Neural progenitor cell (in vitro differentiated cells): ENCODE data around the gene RASEF. TPM values are rescaled to one million over a fixed set of nuclear protein-coding genes. Genes with fewer than 3 reads are reported as not detected.

Experiments used
- DNase-seq: peaks from one replicate; pipeline ENCODE4 v3.0.0-alpha.2; 2016; ENCODE audit warnings: low spot score
- H2AFZ ChIP-seq: fragments of 200-600 bp; sonication (generic); replicated peaks from 2 replicates; pipeline ENCODE4 v1.6.1; 2016; ENCODE audit warnings: antibody characterized with exemption
- H3F3A ChIP-seq: fragments of 200-600 bp; sonication (generic); 2 replicates; pipeline ENCODE4 v1.6.1; 2016; ENCODE audit warnings: antibody characterized with exemption, low read depth
- H3K27ac ChIP-seq: fragments of 200-600 bp; sonication (generic); 2 replicates; pipeline ENCODE4 v1.5.1; 2016; ENCODE audit warnings: mild to moderate bottlenecking
- H3K27me3 ChIP-seq: fragments of 200-600 bp; sonication (generic); 2 replicates; pipeline ENCODE4 v1.6.1; 2016; ENCODE audit warnings: mild to moderate bottlenecking, moderate library complexity
- H3K36me3 ChIP-seq: fragments of 200-600 bp; sonication (generic); 2 replicates; pipeline ENCODE4 v1.5.1; 2016
- H3K4me1 ChIP-seq: fragments of 200-600 bp; sonication (generic); 2 replicates; pipeline ENCODE4 v1.6.1; 2016; ENCODE audit warnings: mixed run types
- H3K4me2 ChIP-seq: fragments of 200-600 bp; sonication (generic); 2 replicates; pipeline ENCODE4 v1.6.1; 2016
- H3K4me3 ChIP-seq: fragments of 200-600 bp; sonication (generic); 2 replicates; pipeline ENCODE4 v1.5.1; 2016
- H3K79me2 ChIP-seq: fragments of 200-600 bp; sonication (generic); 2 replicates; pipeline ENCODE4 v1.6.1; 2016; ENCODE audit warnings: low read depth
- H3K9ac ChIP-seq: fragments of 200-600 bp; sonication (generic); 2 replicates; pipeline ENCODE4 v1.6.1; 2016
- H3K9me3 ChIP-seq: fragments of 200-600 bp; sonication (generic); 2 replicates; pipeline ENCODE4 v1.5.1; 2016; ENCODE audit warnings: low read depth
- H4K20me1 ChIP-seq: fragments of 200-600 bp; sonication (generic); 2 replicates; pipeline ENCODE4 v1.6.1; 2016; ENCODE audit warnings: low read depth
- H3K27ac Mint-ChIP-seq: 3 replicates; pipeline ENCODE4 v1.8.0; 2021; ENCODE audit warnings: mixed read lengths
- H3K27me3 Mint-ChIP-seq: 2 replicates; pipeline ENCODE4 v1.8.0; 2022; ENCODE audit warnings: low read depth, mild to moderate bottlenecking, inconsistent platforms, moderate library complexity, mixed read lengths; ENCODE audit not compliant: insufficient read depth
- H3K36me3 Mint-ChIP-seq: 3 replicates; pipeline ENCODE4 v1.8.0; 2021; ENCODE audit warnings: mixed read lengths
- H3K4me1 Mint-ChIP-seq: 3 replicates; pipeline ENCODE4 v1.8.0; 2021; ENCODE audit warnings: mixed read lengths
- H3K4me3 Mint-ChIP-seq: 3 replicates; pipeline ENCODE4 v1.8.0; 2021; ENCODE audit warnings: mild to moderate bottlenecking, moderate library complexity, mixed read lengths
- H3K9me3 Mint-ChIP-seq: 3 replicates; pipeline ENCODE4 v1.8.0; 2020; ENCODE audit warnings: mixed read lengths
- EZH2 ChIP-seq: fragments of 200-600 bp; sonication (generic); IDR thresholded peaks from 2 replicates; pipeline ENCODE4 v1.6.1; 2017; ENCODE audit warnings: antibody characterized with exemption, mild to moderate bottlenecking, moderate library complexity
- EZH2phosphoT487 ChIP-seq: fragments of 200-600 bp; sonication (generic); IDR thresholded peaks from 2 replicates; pipeline ENCODE4 v1.6.1; 2017; ENCODE audit warnings: antibody characterized with exemption
- total RNA-seq: library from RNA; depleted of rRNA; stranded (reverse); fragments of >200 nt; gene quantifications from 2 replicates; pipeline ENCODE4 v1.2.3, GENCODE V29; 2015; ENCODE audit warnings: low replicate concordance
- TF ChIP-seq, protein P1 (sequence below): fragments of 200-600 bp; sonication (generic); IDR thresholded peaks from 2 replicates; pipeline ENCODE4 v1.5.1; 2017; ENCODE audit warnings: antibody characterized with exemption, mild to moderate bottlenecking

The RASEF gene
- total RNA-seq, 1 donor from 2014 or later: 0.21 TPM

DNA sequence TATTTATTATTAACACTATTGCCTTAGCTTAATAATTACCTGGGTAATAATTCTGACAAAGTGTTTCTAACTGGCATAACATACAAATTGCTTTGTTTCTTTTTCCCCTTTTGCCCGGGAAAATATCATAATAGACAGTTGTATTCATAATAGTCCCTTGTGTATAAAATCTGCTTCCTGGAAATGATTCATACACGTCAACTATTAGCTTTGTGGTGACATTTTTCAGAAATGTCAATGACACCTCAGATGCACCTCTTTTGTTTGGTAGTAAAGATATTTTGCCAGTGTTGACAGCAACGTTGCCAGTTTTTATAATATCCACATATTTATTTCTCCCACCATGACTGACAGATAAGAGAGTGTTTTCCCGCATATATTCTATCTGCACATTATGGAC, 73.0 kb downstream of the RASEF start:
- H3K4me3 ChIP-seq: no peak overlapping the region
- no peaks in the 10 kb centered on the region for H3K27me3 Mint-ChIP-seq

DNA sequence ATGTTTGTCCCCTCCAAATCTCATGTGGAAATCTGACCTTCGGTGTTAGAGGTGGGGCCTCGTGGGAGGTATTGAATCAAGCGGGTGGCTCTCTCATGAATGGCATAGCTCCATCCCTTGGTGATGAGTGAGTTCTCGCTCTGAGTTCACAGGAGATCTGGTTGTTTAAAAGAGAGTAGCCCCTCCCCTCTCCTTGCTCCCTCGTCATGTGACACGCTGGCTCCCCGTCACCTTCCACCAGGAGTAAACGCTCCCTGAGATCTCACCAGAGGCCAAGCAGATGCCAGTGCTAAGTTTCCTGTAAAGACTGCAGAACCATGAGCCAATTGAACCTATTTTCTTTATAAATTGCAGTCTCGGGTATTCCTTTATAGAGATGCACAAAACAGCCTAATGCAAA, 74.5 kb downstream of the RASEF start:
- no peak for DNase-seq
- Histone ChIP-seq H4K20me1 (no peaks in the 10 kb centered on the region), H3K4me1 (no peaks in the 10 kb centered on the region), H3K9ac (no peak overlapping the region), H3K4me3 (no peak overlapping the region), H3K4me2 (no peak overlapping the region), H3K27me3 (no peaks in the 10 kb centered on the region), H3K9me3 (no peaks in the 10 kb centered on the region), H3K36me3 (no peaks in the 10 kb centered on the region), H2AFZ (no peak overlapping the region), H3K27ac (no peak overlapping the region), H3K79me2 (no peaks in the 10 kb centered on the region), H3F3A (no peaks in the 10 kb centered on the region)
- Mint-ChIP-seq H3K27me3 (no peaks in the 10 kb centered on the region), H3K4me1 (no peaks in the 10 kb centered on the region), H3K9me3 (no peaks in the 10 kb centered on the region), H3K36me3 (no peaks in the 10 kb centered on the region), H3K4me3 (no peak overlapping the region), H3K27ac (no peak overlapping the region)
- TF ChIP-seq EZH2phosphoT487: no peak
- TF ChIP-seq EZH2: no peak
- TF ChIP-seq, protein P1, sequence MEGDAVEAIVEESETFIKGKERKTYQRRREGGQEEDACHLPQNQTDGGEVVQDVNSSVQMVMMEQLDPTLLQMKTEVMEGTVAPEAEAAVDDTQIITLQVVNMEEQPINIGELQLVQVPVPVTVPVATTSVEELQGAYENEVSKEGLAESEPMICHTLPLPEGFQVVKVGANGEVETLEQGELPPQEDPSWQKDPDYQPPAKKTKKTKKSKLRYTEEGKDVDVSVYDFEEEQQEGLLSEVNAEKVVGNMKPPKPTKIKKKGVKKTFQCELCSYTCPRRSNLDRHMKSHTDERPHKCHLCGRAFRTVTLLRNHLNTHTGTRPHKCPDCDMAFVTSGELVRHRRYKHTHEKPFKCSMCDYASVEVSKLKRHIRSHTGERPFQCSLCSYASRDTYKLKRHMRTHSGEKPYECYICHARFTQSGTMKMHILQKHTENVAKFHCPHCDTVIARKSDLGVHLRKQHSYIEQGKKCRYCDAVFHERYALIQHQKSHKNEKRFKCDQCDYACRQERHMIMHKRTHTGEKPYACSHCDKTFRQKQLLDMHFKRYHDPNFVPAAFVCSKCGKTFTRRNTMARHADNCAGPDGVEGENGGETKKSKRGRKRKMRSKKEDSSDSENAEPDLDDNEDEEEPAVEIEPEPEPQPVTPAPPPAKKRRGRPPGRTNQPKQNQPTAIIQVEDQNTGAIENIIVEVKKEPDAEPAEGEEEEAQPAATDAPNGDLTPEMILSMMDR: no peak

More for the DNA sequence above, 73.0 kb downstream of the RASEF start:
- H3K36me3 Mint-ChIP-seq: no peaks in the 10 kb centered on the region
- no peaks in the 10 kb centered on the region for H3K27me3 ChIP-seq
- H3K9me3 Mint-ChIP-seq: no peaks in the 10 kb centered on the region
- no peak overlapping the region for H3K27ac Mint-ChIP-seq
- no peak overlapping the region for H3K4me2 ChIP-seq
- H3K9ac ChIP-seq: no peak overlapping the region
- no peak overlapping the region for H2AFZ ChIP-seq
- H3K9me3 ChIP-seq: no peaks in the 10 kb centered on the region
- no peaks in the 10 kb centered on the region for H3K79me2 ChIP-seq
- no peaks in the 10 kb centered on the region for H4K20me1 ChIP-seq
- no peaks in the 10 kb centered on the region for H3F3A ChIP-seq
- TF ChIP-seq EZH2phosphoT487 (no peak), EZH2 (no peak)
- TF ChIP-seq, protein P1: no peak
- no peaks in the 10 kb centered on the region for H3K36me3 ChIP-seq
- DNase-seq: no peak
- H3K4me1 Mint-ChIP-seq: no peaks in the 10 kb centered on the region
- H3K4me3 Mint-ChIP-seq: no peak overlapping the region
- no peak overlapping the region for H3K27ac ChIP-seq
- no peaks in the 10 kb centered on the region for H3K4me1 ChIP-seq

DNA sequence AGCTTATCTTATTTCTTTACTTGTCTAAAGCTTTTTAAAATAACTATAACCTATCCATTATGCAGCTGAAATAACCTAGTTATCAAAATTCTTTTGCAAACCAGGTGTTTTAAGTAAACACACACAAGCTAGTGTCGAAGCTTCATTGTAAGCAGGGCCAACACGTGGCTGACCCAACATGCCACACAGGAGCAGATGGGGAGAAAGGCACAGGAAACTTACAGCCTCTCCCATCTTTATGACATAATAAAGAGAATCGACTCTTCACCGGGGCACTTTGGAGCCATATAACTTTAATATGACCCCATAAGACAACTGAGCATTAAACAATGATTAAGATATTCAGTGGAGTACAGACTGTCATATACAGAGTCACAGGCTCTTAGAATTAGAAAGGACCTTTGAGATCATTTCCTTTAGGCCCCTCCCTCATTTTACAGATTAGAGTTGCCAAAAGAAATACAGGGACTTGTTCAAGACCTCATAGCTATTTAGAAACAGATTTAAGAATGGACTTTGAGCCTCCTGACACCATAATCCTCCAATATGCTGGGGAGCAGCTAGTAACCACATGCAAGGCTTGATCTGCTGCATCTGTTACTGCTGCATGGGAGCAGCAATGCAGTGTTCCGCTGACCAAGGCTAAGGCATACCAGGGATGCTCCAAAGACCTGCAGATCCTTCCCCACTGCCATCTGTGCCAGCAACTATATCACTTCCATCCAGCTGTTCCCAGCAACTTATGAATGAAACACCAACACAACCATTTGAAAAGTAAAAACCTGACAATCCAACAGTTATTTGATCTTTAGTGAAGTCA, 75.4 kb downstream of the RASEF start:
- H2AFZ ChIP-seq: no peak overlapping the region
- no peak overlapping the region for H3K4me2 ChIP-seq
- H3K9me3 Mint-ChIP-seq: no peaks in the 10 kb centered on the region
- H3K79me2 ChIP-seq: no peaks in the 10 kb centered on the region
- no peaks in the 10 kb centered on the region for H3K36me3 ChIP-seq
- no peak overlapping the region for H3K4me3 ChIP-seq
- TF ChIP-seq, protein P1: no peak
- no peak for TF ChIP-seq EZH2
- no peak for TF ChIP-seq EZH2phosphoT487
- H3F3A ChIP-seq: no peaks in the 10 kb centered on the region
- no peaks in the 10 kb centered on the region for H3K36me3 Mint-ChIP-seq
- no peaks in the 10 kb centered on the region for H3K27me3 Mint-ChIP-seq
- no peak overlapping the region for H3K27ac ChIP-seq
- H3K27ac Mint-ChIP-seq: no peak overlapping the region
- no peaks in the 10 kb centered on the region for H3K4me1 Mint-ChIP-seq
- H3K4me3 Mint-ChIP-seq: no peak overlapping the region
- no peak overlapping the region for H3K9ac ChIP-seq
- no peaks in the 10 kb centered on the region for H3K4me1 ChIP-seq
- DNase-seq: no peak
- H3K27me3 ChIP-seq: no peaks in the 10 kb centered on the region
- H3K9me3 ChIP-seq: no peaks in the 10 kb centered on the region
- no peaks in the 10 kb centered on the region for H4K20me1 ChIP-seq
